Neutrophil (primary cell): ENCODE measurements around the gene ATXN1.

Experiments
- H3K27ac ChIP-seq: fragments of 200-600 bp; sonication (generic); 2 replicates; pipeline ENCODE4 v1.5.1; 2016; ENCODE audit warnings: mild to moderate bottlenecking, moderate library complexity
- H3K27me3 ChIP-seq: fragments of 200-600 bp; sonication (generic); 2 replicates; pipeline ENCODE4 v1.6.0; 2016; ENCODE audit warnings: mild to moderate bottlenecking
- H3K36me3 ChIP-seq: fragments of 200-600 bp; sonication (generic); 2 replicates; pipeline ENCODE4 v1.5.1; 2017
- H3K4me1 ChIP-seq, 2 experiments: fragments of 200-600 bp in 1 of 2; sonication (generic) in 1 of 2; 1 replicate in 1 of 2; 2 replicates in 1 of 2; pipeline versions ENCODE4 v1.5.1 to v1.6.1; 2013 to 2016; ENCODE audit warnings: low read depth in 1 of 2, low read length in 1 of 2, mild to moderate bottlenecking in 1 of 2, moderate library complexity in 1 of 2; ENCODE audit not compliant: control insufficient read depth in 1 of 2, insufficient read depth in 1 of 2
- H3K4me3 ChIP-seq, 2 experiments: fragments of 200-600 bp in 1 of 2; sonication (generic) in 1 of 2; 1 replicate in 1 of 2; 2 replicates in 1 of 2; pipeline ENCODE4 v1.5.1; 2013 to 2016; ENCODE audit warnings: low read depth in 1 of 2, low read length in 1 of 2, mild to moderate bottlenecking in 1 of 2, moderate library complexity in 1 of 2
- H3K9me3 ChIP-seq: fragments of 200-600 bp; sonication (generic); 2 replicates; pipeline ENCODE4 v1.5.1; 2016
- CTCF ChIP-seq: fragments of 200-600 bp; sonication (generic); IDR thresholded peaks from 2 replicates; pipeline ENCODE4 v1.5.1; 2016; ENCODE audit warnings: antibody characterized with exemption

The ATXN1 gene

GRCh38 chr6:16329233-16329632 is 432.0 kb downstream of the ATXN1 start:
- Histone ChIP-seq H3K27ac (no peak overlapping the region), H3K4me1 (peaks cover 6 to 15% of the 10 kb centered on the region in 2 experiments), H3K36me3 (peaks cover 30% of the 10 kb centered on the region), H3K9me3 (no peaks in the 10 kb centered on the region), H3K27me3 (no peaks in the 10 kb centered on the region), H3K4me3 (no peak overlapping the region)
- TF ChIP-seq CTCF, result no peak

DNA sequence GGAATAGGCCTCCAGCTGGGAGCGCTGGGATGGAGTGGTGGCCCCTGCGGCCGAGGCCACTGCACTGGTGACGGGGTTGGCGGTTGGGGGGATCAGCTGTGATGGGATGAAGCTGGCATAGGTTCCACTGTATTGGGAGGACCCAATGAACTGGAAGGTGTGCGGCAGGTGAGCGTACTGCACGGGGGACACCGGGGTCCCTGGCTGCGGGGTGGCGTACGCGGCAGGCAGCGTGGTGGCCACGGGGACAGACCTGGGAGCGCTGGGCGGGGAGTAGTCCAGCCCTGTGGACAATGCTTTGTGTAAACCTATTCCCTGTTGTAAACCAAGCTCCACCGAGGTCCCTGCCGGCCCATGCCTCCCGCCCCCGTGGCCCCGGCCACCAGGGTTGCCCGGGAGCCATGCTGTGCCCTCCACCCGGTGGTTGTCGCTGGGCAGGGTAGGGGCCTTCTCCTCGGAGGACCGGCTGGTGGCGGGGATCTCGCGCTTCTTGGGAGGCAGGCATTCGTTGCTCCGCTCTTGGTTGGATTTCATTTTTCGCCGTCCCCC is 433.4 kb downstream of the ATXN1 start:
- H3K4me1 ChIP-seq, result peaks cover 6 to 15% of the 10 kb centered on the region in 2 experiments
- H3K27ac ChIP-seq, result no peak overlapping the region
- H3K9me3 ChIP-seq, result no peaks in the 10 kb centered on the region
- H3K27me3 ChIP-seq, result no peaks in the 10 kb centered on the region
- H3K36me3 ChIP-seq, result peaks cover 30% of the 10 kb centered on the region
- H3K4me3 ChIP-seq, result no peak overlapping the region
- TF ChIP-seq CTCF, result no peak

GRCh38 chr6:16326971-16327776 is 434.1 kb downstream of the ATXN1 start:
- TF ChIP-seq CTCF, result no peak
- Histone ChIP-seq H3K27ac (no peak overlapping the region), H3K27me3 (no peaks in the 10 kb centered on the region), H3K36me3 (peaks cover 32% of the 10 kb centered on the region), H3K4me3 (no peak overlapping the region), H3K9me3 (no peaks in the 10 kb centered on the region), H3K4me1 (peaks cover 6 to 11% of the 10 kb centered on the region in 2 experiments)

DNA sequence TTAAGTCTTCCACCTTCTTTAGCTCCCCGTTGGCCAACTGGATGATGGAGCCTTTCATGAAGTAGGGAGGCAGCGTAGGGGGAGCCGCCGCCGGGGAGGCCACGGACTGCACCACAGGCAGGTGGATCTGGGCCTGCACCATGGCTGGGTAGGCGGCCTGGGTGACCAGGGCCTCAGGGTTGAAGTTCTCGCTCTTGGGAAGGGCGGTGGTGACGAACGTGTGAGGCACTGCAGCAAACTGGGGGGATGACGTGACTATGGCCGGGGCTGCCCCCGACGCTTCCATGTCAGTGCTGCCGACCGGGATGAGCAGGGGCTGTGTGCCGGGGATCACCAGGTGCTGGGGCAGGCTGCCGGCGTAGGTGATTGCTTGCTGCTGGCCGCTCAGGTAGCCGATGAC is 434.7 kb downstream of the ATXN1 start:
- H3K4me3 ChIP-seq, result no peak overlapping the region
- no peak for TF ChIP-seq CTCF
- no peak overlapping the region for H3K27ac ChIP-seq
- no peaks in the 10 kb centered on the region for H3K27me3 ChIP-seq
- no peaks in the 10 kb centered on the region for H3K9me3 ChIP-seq
- peaks cover 1 to 4% of the 10 kb centered on the region in 2 experiments for H3K4me1 ChIP-seq
- H3K36me3 ChIP-seq, result peaks cover 38% of the 10 kb centered on the region

DNA sequence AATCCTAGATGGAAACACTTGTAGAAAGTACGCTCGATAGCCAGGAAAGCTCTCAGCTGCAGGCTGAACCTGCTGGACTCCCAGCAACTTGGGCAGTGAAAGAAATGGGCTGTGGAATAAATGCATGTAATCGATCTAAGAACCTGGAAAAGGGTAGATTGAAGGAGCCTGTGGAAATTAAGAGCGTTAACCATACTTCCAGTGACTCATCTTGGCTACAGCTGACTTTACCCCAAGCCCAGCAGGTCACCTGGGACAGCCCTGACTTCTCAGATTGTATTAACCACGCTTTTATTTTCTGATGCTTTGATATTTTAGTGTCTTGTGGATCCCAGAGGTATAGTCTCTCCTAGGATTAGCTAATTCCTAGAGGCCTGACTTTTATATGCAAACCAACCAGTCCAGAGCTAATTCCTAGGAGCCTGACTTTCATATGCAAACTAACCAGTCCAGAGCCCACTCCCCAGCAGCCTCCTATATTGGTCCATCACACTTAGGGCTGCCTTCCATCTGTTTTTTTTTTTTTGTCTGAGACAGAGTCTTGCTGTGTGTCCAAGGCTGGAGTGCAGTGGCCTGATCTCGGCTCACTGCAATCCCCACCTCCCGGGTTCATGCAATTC is 436.5 kb downstream of the ATXN1 start:
- Histone ChIP-seq H3K27ac (no peak overlapping the region), H3K9me3 (no peaks in the 10 kb centered on the region), H3K4me1 (peaks cover 6 to 10% of the 10 kb centered on the region in 2 experiments), H3K27me3 (no peaks in the 10 kb centered on the region), H3K4me3 (no peak overlapping the region), H3K36me3 (peaks cover 44% of the 10 kb centered on the region)
- TF ChIP-seq CTCF, result no peak
